RWPE1 (cell line): ENCODE results near the gene GRWD1.

Experiments used
- CTCF ChIA-PET: fragments of 350-600 bp; sonication (Branson Sonifier 250); formaldehyde crosslinking; extraction: SDS; loops from one replicate; lab custom pipeline; 2021; lab: Yijun Ruan, JAX
- POLR2A ChIA-PET: fragments of 400-600 bp; formaldehyde crosslinking; extraction: SDS; loops from one replicate; lab custom pipeline; 2020; ENCODE audit warnings: antibody characterized with exemption; ENCODE audit not compliant: low non-redundant PET; lab: Yijun Ruan, JAX
- DNase-seq: peaks from one replicate; pipeline ENCODE4 v3.0.0; 2012; ENCODE audit warnings: low spot score
- H3K27ac ChIP-seq: fragments of 450-650 bp; 2 replicates; pipeline ENCODE4 v1.5.1; 2017
- TF ChIP-seq, protein P1 (sequence below): fragments of 450-650 bp; conservative IDR thresholded peaks from 2 replicates; pipeline ENCODE4 v1.5.1; 2017; ENCODE audit warnings: low read depth, mild to moderate bottlenecking

Gene GRWD1

DNA sequence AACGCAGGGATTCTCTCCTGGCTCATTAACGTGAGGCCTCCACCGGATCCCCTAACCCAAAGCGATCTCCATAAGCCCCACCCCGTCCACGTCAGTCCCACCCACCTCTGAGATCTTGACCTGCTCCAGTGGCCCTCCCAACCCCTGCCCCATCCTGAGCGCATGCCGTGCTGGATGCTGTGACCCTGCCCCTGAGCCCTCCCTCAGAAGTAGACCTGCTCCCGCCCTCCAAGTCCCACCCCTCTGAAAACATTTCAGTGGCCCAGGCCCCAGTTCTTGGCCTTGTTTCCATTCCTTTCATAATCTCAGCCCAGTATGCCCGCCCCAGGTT, 46.0 kb downstream of the GRWD1 start:
- no peak for DNase-seq
- ChIA-PET POLR2A (no interaction called here), CTCF (no interaction called here)
- H3K27ac ChIP-seq: peak overlapping the region; percentile 84
- TF ChIP-seq, protein P1, sequence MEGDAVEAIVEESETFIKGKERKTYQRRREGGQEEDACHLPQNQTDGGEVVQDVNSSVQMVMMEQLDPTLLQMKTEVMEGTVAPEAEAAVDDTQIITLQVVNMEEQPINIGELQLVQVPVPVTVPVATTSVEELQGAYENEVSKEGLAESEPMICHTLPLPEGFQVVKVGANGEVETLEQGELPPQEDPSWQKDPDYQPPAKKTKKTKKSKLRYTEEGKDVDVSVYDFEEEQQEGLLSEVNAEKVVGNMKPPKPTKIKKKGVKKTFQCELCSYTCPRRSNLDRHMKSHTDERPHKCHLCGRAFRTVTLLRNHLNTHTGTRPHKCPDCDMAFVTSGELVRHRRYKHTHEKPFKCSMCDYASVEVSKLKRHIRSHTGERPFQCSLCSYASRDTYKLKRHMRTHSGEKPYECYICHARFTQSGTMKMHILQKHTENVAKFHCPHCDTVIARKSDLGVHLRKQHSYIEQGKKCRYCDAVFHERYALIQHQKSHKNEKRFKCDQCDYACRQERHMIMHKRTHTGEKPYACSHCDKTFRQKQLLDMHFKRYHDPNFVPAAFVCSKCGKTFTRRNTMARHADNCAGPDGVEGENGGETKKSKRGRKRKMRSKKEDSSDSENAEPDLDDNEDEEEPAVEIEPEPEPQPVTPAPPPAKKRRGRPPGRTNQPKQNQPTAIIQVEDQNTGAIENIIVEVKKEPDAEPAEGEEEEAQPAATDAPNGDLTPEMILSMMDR: no peak

DNA sequence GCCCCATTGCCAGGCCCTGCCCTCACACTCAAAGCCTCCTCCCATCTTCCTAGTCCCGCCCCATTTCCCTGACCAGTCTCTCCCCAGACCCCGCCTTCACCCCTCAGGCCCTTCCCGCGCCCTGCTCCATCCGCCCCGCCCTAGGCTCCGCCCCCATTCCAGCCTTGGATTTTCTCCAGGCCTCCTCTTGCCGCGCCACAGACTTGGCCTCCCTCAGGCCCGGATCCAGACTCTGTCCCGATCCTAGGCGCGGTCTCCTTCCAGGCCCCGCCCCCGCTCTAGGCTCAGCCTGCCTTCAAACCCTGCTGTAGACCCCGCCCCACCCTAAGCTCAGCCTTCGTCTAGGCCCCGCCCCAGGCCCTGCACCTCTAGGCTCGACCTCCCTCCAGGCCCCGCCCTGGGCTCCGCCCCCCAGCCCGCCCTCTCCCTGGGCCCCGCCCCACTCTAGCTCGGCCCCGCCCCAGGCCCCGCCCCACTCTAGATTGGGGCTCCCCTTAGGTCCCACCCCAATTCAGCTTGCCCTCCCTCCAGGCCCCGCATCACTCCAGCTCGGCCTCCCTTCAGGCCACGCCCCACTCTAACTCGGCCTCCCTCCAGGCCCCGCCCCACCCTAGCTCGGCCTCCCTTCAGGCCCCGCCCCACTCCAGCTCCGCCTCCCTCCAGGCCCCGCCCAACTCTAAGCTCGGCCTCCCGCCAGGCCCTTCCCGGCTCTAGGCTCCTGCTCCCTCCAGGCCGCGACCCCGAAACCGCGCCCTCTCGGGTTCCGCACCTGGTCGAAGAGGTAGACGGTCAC, 47.3 kb downstream of the GRWD1 start:
- DNase-seq: peak; percentile 95
- peak overlapping the region; percentile 84 for H3K27ac ChIP-seq
- ChIA-PET CTCF (no interaction called here), POLR2A (interaction anchor here (0.6 to 1.4 kb wide), 2 partner anchors 48 to 290 kb away, joined by 3 read pairs; no protein-coding TSS in a partner anchor)
- TF ChIP-seq, protein P1: no peak

DNA sequence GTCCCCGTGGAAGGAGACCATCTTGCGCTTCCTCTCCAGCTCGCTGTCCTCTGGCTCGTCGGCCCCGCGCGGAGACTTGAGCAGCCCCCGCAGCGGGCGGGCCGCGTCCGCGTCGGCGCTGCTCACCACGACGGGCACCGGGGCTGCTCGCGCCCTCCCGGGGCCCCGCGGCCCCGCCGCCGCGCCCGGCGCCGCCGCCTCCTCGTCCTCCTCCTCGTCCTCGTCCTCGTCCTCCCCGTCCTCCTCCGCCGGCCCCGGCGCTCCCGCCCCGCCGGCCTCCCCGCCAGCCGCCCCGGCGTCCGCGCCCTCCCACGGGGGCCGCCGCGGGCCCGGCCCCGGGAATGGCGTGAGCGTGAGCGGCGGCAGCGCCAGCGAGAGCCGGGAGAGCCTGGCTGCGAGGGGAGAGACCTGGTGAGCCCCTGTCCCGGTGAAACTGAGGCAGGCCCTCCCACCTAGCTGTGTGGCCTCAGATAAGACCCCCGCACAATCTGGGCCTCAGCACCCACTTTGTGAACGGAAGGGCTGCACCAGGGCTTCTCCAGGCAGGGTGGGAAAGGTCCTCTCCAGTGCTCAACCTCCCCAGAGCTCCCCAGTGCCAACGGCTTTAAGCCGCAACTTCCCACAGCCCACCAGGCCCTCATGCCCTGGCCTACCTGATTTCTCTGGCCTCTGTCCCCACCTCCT, 48.1 kb downstream of the GRWD1 start:
- TF ChIP-seq, protein P1: no peak
- no peak for DNase-seq
- CTCF ChIA-PET: interaction anchor here (0.6 kb wide), 1 partner anchor 997 kb away, joined by 3 read pairs; no protein-coding TSS in a partner anchor
- POLR2A ChIA-PET: interaction anchor here (1.4 kb wide), 1 partner anchor 49 kb away, joined by 3 read pairs; no protein-coding TSS in a partner anchor
- peak overlapping the region; percentile 84 for H3K27ac ChIP-seq

DNA sequence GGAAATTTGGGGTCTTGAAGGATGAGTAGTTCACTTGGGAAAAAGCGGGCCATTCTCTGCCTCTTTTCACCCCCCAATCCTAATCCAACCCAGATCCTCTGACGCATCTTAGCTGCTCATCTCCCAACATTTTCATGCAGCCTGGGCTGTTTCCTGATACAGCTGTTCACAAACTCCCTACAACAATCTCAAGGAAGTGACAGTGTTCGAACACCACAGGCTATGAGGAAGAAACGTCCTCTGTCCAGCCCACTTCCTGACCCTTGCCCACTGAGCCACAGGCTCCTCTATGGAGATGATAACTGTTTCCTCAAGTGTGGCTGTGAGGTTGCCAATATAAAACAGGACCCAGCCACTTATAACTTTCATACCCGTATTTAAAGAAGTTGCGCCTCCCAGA, 49.6 kb downstream of the GRWD1 start:
- TF ChIP-seq, protein P1: no peak
- no peak for DNase-seq
- ChIA-PET CTCF (no interaction called here), POLR2A (no interaction called here)
- no peak overlapping the region for H3K27ac ChIP-seq

DNA sequence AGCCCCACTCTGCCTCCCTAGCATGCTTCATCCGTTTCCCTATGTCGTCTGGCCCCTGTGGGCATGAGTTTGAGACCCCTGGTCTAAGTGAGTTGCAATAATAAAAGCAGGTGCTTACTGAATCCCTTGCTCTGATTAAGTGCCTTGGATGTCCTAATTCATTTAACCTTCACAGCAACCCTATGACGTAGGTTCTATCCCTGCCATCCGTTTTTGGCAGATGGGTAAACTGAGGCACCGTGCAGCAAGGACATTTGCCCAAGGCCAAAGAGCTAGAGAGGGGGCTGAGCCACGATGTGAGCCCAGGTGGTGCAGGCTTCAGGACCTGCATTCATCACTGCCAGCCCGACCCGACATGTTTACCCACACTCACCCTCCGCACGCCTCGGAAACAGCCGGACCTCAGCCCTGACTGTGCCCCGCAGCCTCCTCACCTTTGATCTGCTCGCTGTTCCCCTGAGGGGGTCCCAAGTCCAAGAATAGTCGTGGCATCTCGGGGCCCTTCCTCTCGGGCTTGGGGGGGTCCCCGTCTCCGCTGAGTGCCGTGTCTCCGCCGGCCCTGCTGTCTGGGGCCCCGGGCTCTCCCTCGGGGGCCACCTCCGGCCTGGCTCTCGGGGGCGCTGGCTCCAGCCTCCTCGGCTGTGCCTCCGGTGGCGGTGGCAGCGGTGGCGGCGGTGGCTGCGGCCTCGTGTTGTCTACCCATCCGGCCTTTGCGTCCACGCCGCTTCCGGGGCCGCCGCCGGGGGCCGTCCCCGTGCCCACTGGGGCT, 51.4 kb downstream of the GRWD1 start:
- DNase-seq: no peak
- TF ChIP-seq, protein P1: no peak
- H3K27ac ChIP-seq: 0 out of 2 replicates have a peak overlapping the region, but pooled peaks have one; percentile 17
- ChIA-PET POLR2A (interaction anchor here (0.5 kb wide), 1 partner anchor 16 kb away, joined by 3 read pairs; no protein-coding TSS in a partner anchor), CTCF (interaction anchor here (0.6 kb wide), 2 partner anchors 8 to 232 kb away, joined by 3 to 4 read pairs; no protein-coding TSS in a partner anchor)
